Measurements from ENCODE around the gene CDH4. TPM values are rescaled to one million over a fixed set of nuclear protein-coding genes. Genes with fewer than 3 reads are reported as not detected.

CDH4 gene
- total and polyA plus RNA-seq, 9 of the 15 experiments (the other 6 are each of a cell fraction or from before 2014, with no cell fraction given): 0.04 TPM; not detected in 8

DNA sequence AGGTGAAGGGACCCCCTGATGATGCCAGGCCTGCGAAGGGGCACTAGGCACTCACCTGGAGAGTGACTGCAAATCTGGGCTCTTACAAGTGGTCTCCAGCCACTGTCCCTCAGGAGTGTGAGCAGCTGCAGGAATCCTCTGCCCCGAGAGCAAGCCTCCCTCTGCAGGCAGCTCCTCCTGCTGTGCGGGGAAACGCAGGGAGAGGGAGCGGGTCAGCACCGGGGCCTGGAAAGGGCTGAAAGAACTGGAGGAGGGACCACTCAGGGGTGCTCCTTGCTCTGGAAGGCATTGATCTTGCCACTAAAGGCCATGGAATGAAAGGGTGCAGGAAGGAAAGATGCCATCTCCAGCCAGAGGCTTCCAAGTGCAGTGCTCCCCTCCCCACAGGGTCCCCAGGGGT is 168.0 kb downstream of the CDH4 start:
- Histone ChIP-seq H3K9ac (ENCODE audit: insufficient read depth in 1 of 2, low read depth in 2 of 2, low read length in 2 of 2) (no peak overlapping the region), H3K36me3 (ENCODE audit: control insufficient read depth, insufficient read depth, low read length) (no peaks in the 10 kb centered on the region), H2AFZ (ENCODE audit: low read depth, low read length) (no peak overlapping the region), H3K9me1 (ENCODE audit: control insufficient read depth, insufficient read depth, low read length) (no peaks in the 10 kb centered on the region), H3K27me3 (ENCODE audit: control insufficient read depth in 2 of 2, insufficient read depth in 2 of 2, low read length in 2 of 2) (peaks cover 4 to 17% of the 10 kb centered on the region in 2 experiments; a peak in 3 of 5 replicates), H3K27ac (ENCODE audit: extremely low read depth, low read depth, low read length) (no peak overlapping the region), H3K4me3 (no peak overlapping the region), H4K20me1 (replicated peaks; ENCODE audit: control insufficient read depth, insufficient read depth, low read length) (no peaks in the 10 kb centered on the region), H3K9me3 (replicated peaks; ENCODE audit: control insufficient read depth, insufficient read depth, low read depth, low read length) (no peaks in the 10 kb centered on the region), H3K4me1 (replicated peaks in 1 of 2; ENCODE audit: control insufficient read depth in 2 of 2, insufficient read depth in 2 of 2, low read length in 2 of 2) (peaks cover 0 to 4% of the 10 kb centered on the region in 2 experiments; a peak in 1 of 5 replicates), H3K79me2 (ENCODE audit: control insufficient read depth, insufficient read depth, low read length) (no peaks in the 10 kb centered on the region), H3K4me2 (ENCODE audit: insufficient read depth, low read length) (no peak overlapping the region)
- DNase-seq (ENCODE audit: extremely low read depth in 1 of 4, low spot score in 3 of 4): no peak
- intact Hi-C loops (cut with micrococcal nuclease): no loop called here
- no peak for FAIRE-seq
- BruUV-seq (replicated peaks): no TSS peak
- WGBS (ENCODE audit: insufficient coverage, low coverage, missing lambda C conversion rate): 0% methylated on average over 5 of the region's 6 CpGs
- ChIA-PET CTCF (ENCODE audit: low intra/inter-chr PET ratio) (no interaction called here), POLR2A (interaction anchor here (0.6 kb wide), 1 partner anchor 39 kb away, joined by 3 read pairs; no protein-coding TSS in a partner anchor)
- no peak for ATAC-seq
- in situ Hi-C loops (cut with MboI): no loop called here
- TF ChIP-seq C11orf30 (IDR thresholded peaks at IDR 0.05; ENCODE audit: low read depth) (no peak), BRF1 (IDR thresholded peaks at IDR 0.05; ENCODE audit: borderline replicate concordance, extremely low read depth, insufficient read length) (no peak), SRSF9 (IDR thresholded peaks at IDR 0.05; ENCODE audit: borderline replicate concordance, low read depth, low read length) (no peak), MTA1 (IDR thresholded peaks at IDR 0.05; ENCODE audit: borderline replicate concordance) (no peak)
- TF ChIP-seq, protein P1, sequence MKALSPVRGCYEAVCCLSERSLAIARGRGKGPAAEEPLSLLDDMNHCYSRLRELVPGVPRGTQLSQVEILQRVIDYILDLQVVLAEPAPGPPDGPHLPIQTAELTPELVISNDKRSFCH (CRISPR knock-in tag; IDR thresholded peaks at IDR 0.05): no peak
- TF ChIP-seq, protein P1 (tag; IDR thresholded peaks at IDR 0.05): no peak
- TF ChIP-seq, protein P2, sequence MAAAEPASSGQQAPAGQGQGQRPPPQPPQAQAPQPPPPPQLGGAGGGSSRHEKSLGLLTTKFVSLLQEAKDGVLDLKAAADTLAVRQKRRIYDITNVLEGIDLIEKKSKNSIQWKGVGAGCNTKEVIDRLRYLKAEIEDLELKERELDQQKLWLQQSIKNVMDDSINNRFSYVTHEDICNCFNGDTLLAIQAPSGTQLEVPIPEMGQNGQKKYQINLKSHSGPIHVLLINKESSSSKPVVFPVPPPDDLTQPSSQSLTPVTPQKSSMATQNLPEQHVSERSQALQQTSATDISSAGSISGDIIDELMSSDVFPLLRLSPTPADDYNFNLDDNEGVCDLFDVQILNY (CRISPR knock-in tag; IDR thresholded peaks at IDR 0.05): no peak
- TF ChIP-seq, protein P3, sequence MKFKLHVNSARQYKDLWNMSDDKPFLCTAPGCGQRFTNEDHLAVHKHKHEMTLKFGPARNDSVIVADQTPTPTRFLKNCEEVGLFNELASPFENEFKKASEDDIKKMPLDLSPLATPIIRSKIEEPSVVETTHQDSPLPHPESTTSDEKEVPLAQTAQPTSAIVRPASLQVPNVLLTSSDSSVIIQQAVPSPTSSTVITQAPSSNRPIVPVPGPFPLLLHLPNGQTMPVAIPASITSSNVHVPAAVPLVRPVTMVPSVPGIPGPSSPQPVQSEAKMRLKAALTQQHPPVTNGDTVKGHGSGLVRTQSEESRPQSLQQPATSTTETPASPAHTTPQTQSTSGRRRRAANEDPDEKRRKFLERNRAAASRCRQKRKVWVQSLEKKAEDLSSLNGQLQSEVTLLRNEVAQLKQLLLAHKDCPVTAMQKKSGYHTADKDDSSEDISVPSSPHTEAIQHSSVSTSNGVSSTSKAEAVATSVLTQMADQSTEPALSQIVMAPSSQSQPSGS (CRISPR knock-in tag; IDR thresholded peaks at IDR 0.05): no peak
- TF ChIP-seq, protein P4, sequence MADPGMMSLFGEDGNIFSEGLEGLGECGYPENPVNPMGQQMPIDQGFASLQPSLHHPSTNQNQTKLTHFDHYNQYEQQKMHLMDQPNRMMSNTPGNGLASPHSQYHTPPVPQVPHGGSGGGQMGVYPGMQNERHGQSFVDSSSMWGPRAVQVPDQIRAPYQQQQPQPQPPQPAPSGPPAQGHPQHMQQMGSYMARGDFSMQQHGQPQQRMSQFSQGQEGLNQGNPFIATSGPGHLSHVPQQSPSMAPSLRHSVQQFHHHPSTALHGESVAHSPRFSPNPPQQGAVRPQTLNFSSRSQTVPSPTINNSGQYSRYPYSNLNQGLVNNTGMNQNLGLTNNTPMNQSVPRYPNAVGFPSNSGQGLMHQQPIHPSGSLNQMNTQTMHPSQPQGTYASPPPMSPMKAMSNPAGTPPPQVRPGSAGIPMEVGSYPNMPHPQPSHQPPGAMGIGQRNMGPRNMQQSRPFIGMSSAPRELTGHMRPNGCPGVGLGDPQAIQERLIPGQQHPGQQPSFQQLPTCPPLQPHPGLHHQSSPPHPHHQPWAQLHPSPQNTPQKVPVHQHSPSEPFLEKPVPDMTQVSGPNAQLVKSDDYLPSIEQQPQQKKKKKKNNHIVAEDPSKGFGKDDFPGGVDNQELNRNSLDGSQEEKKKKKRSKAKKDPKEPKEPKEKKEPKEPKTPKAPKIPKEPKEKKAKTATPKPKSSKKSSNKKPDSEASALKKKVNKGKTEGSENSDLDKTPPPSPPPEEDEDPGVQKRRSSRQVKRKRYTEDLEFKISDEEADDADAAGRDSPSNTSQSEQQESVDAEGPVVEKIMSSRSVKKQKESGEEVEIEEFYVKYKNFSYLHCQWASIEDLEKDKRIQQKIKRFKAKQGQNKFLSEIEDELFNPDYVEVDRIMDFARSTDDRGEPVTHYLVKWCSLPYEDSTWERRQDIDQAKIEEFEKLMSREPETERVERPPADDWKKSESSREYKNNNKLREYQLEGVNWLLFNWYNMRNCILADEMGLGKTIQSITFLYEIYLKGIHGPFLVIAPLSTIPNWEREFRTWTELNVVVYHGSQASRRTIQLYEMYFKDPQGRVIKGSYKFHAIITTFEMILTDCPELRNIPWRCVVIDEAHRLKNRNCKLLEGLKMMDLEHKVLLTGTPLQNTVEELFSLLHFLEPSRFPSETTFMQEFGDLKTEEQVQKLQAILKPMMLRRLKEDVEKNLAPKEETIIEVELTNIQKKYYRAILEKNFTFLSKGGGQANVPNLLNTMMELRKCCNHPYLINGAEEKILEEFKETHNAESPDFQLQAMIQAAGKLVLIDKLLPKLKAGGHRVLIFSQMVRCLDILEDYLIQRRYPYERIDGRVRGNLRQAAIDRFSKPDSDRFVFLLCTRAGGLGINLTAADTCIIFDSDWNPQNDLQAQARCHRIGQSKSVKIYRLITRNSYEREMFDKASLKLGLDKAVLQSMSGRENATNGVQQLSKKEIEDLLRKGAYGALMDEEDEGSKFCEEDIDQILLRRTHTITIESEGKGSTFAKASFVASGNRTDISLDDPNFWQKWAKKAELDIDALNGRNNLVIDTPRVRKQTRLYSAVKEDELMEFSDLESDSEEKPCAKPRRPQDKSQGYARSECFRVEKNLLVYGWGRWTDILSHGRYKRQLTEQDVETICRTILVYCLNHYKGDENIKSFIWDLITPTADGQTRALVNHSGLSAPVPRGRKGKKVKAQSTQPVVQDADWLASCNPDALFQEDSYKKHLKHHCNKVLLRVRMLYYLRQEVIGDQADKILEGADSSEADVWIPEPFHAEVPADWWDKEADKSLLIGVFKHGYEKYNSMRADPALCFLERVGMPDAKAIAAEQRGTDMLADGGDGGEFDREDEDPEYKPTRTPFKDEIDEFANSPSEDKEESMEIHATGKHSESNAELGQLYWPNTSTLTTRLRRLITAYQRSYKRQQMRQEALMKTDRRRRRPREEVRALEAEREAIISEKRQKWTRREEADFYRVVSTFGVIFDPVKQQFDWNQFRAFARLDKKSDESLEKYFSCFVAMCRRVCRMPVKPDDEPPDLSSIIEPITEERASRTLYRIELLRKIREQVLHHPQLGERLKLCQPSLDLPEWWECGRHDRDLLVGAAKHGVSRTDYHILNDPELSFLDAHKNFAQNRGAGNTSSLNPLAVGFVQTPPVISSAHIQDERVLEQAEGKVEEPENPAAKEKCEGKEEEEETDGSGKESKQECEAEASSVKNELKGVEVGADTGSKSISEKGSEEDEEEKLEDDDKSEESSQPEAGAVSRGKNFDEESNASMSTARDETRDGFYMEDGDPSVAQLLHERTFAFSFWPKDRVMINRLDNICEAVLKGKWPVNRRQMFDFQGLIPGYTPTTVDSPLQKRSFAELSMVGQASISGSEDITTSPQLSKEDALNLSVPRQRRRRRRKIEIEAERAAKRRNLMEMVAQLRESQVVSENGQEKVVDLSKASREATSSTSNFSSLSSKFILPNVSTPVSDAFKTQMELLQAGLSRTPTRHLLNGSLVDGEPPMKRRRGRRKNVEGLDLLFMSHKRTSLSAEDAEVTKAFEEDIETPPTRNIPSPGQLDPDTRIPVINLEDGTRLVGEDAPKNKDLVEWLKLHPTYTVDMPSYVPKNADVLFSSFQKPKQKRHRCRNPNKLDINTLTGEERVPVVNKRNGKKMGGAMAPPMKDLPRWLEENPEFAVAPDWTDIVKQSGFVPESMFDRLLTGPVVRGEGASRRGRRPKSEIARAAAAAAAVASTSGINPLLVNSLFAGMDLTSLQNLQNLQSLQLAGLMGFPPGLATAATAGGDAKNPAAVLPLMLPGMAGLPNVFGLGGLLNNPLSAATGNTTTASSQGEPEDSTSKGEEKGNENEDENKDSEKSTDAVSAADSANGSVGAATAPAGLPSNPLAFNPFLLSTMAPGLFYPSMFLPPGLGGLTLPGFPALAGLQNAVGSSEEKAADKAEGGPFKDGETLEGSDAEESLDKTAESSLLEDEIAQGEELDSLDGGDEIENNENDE (IDR thresholded peaks at IDR 0.05; ENCODE audit: low read depth, low read length): no peak
